AG04449 (cell line): ENCODE measurements around the gene SHISA9.

ENCODE experiments used
- CTCF ChIA-PET: fragments of 350-600 bp; formaldehyde crosslinking; extraction: SDS; loops from one replicate; lab custom pipeline; 2021; ENCODE audit warnings: antibody characterized with exemption; lab: Yijun Ruan, JAX
- POLR2A ChIA-PET: fragments of 400-600, 350-600 bp; formaldehyde crosslinking; extraction: SDS; loops from one replicate; lab custom pipeline; 2020; ENCODE audit warnings: antibody characterized with exemption, inconsistent platforms; lab: Yijun Ruan, JAX
- DNase-seq: peaks from one replicate; pipeline ENCODE4 v3.0.0-alpha.2; 2010; ENCODE audit warnings: low read depth, low spot score
- H3K4me3 ChIP-seq: 2 replicates; pipeline ENCODE4 v1.5.1; 2011; ENCODE audit warnings: low read depth, mild to moderate bottlenecking, control low read depth, low read length
- CTCF ChIP-seq: IDR thresholded peaks from one replicate; pipeline ENCODE4 v1.5.1; 2011; ENCODE audit warnings: mild to moderate bottlenecking, moderate library complexity, low read length, control low read depth, inconsistent platforms; ENCODE audit not compliant: insufficient read depth; ENCODE audit errors: missing control alignments

The SHISA9 gene

GRCh38 chr16:13102401-13102800 is 201.0 kb downstream of the SHISA9 start:
- H3K4me3 ChIP-seq, result no peak overlapping the region
- ChIA-PET POLR2A (no interaction called here), CTCF (no interaction called here)
- DNase-seq, result no peak
- TF ChIP-seq CTCF, result no peak

- ChIA-PET POLR2A (no interaction called here), CTCF (no interaction called here)
- H3K4me3 ChIP-seq, result no peak overlapping the region
- DNase-seq, result no peak
- TF ChIP-seq CTCF, result no peak
Measured at GRCh38 chr16:13103831-13104530, 202.6 kb downstream of the SHISA9 start.

- ChIA-PET POLR2A (no interaction called here), CTCF (no interaction called here)
- no peak for TF ChIP-seq CTCF
- no peak overlapping the region for H3K4me3 ChIP-seq
- DNase-seq, result no peak
Measured at GRCh38 chr16:13104772-13105171, 203.4 kb downstream of the SHISA9 start.

GRCh38 chr16:13105427-13105826 is 204.0 kb downstream of the SHISA9 start:
- no peak for TF ChIP-seq CTCF
- H3K4me3 ChIP-seq, result no peak overlapping the region
- CTCF ChIA-PET, result no interaction called here
- no peak for DNase-seq
- POLR2A ChIA-PET, result no interaction called here

GRCh38 chr16:13106464-13106863 is 205.1 kb downstream of the SHISA9 start:
- POLR2A ChIA-PET, result no interaction called here
- H3K4me3 ChIP-seq, result no peak overlapping the region
- CTCF ChIA-PET, result no interaction called here
- TF ChIP-seq CTCF, result no peak
- DNase-seq, result no peak

GRCh38 chr16:13108126-13108525 is 206.7 kb downstream of the SHISA9 start:
- H3K4me3 ChIP-seq, result no peak overlapping the region
- CTCF ChIA-PET, result no interaction called here
- no peak for TF ChIP-seq CTCF
- POLR2A ChIA-PET, result no interaction called here
- DNase-seq, result no peak
